Ishikawa (cell line): ENCODE measurements around the gene UBTD2.

ENCODE experiments used
- CEBPB ChIP-seq: IDR thresholded peaks from 2 replicates; pipeline ENCODE4 v1.6.1; 2012
- EGR1 ChIP-seq: IDR thresholded peaks from 2 replicates; pipeline ENCODE4 v1.6.1; 2012
- EP300 ChIP-seq: IDR thresholded peaks from 2 replicates; pipeline ENCODE4 v1.6.1; 2012; ENCODE audit warnings: borderline replicate concordance
- FOXM1 ChIP-seq: IDR thresholded peaks from 2 replicates; pipeline ENCODE4 v1.6.1; 2012; ENCODE audit warnings: low read depth, borderline replicate concordance
- NFIC ChIP-seq: IDR thresholded peaks from 2 replicates; pipeline ENCODE4 v1.6.1; 2012
- RAD21 ChIP-seq: IDR thresholded peaks from 2 replicates; pipeline ENCODE4 v1.6.1; 2012; ENCODE audit warnings: low read depth
- REST ChIP-seq: IDR thresholded peaks from 2 replicates; pipeline ENCODE4 v1.6.1; 2012; ENCODE audit warnings: low read depth, mild to moderate bottlenecking
- YY1 ChIP-seq: IDR thresholded peaks from 2 replicates; pipeline ENCODE4 v1.6.1; 2012; ENCODE audit warnings: low read depth

- no peak for TF ChIP-seq NFIC
- no peak for TF ChIP-seq CEBPB
- TF ChIP-seq YY1, result no peak
- TF ChIP-seq REST, result no peak
- no peak for TF ChIP-seq EGR1
- no peak for TF ChIP-seq EP300
- no peak for TF ChIP-seq RAD21
- TF ChIP-seq FOXM1, result no peak
These were observed 48.3 kb downstream of the UBTD2 start for GRCh38 chr5:172235132-172235780.
